Prostate gland (tissue), 2 donors: Measurements from ENCODE around the gene ATP6V1C2. TPM values are rescaled to one million over a fixed set of nuclear protein-coding genes. Genes with fewer than 3 reads are reported as not detected.

Experiments
- DNase-seq: peaks from one replicate; pipeline ENCODE4 v3.0.0-alpha.2; 2019; ENCODE audit warnings: low spot score
- H3K27ac ChIP-seq, 2 donors: fragments of 200-600 bp; sonication (generic); 2 replicates each; pipeline ENCODE4 v1.5.1; 2017 to 2019
- H3K27me3 ChIP-seq: fragments of 200-600 bp; sonication (generic); replicated peaks from 2 replicates; pipeline ENCODE4 v1.5.1; 2019; ENCODE audit not compliant: insufficient read depth
- H3K36me3 ChIP-seq, 2 donors: fragments of 200-600 bp; sonication (generic); 1 replicate in 1 of 2; 2 replicates in 1 of 2; pipeline versions ENCODE4 v1.5.1 to v1.8.1; 2017 to 2019
- H3K4me1 ChIP-seq: fragments of 200-600 bp; sonication (generic); replicated peaks from 2 replicates; pipeline ENCODE4 v1.5.1; 2019
- H3K4me3 ChIP-seq, 2 donors: fragments of 200-600 bp; sonication (generic); 2 replicates each; pipeline ENCODE4 v1.5.1; 2017 to 2019
- H3K9me3 ChIP-seq: fragments of 200-600 bp; sonication (generic); 2 replicates; pipeline ENCODE4 v1.5.1; 2017
- POLR2A ChIP-seq: fragments of 450-650 bp; IDR thresholded peaks from one replicate; pipeline ENCODE4 v1.6.1; 2016; ENCODE audit warnings: antibody characterized with exemption, mild to moderate bottlenecking
- POLR2AphosphoS5 ChIP-seq: sonication (generic); formaldehyde crosslinking; IDR thresholded peaks from one replicate; pipeline ENCODE4 v1.6.1; 2017; ENCODE audit warnings: antibody characterized with exemption
- WGBS: methylation state at CpG from one replicate; pipeline ENCODE4 v1.1.5; 2018; 5-methylcytosine and 5-hydroxymethylcytosine counted together
- intact Hi-C: fragments of 100-400 bp; cut with DNase I; formaldehyde crosslinking; loops from one replicate; pipeline ENCODE4 v1.14.2; 2022
- total RNA-seq, 2 donors: library from RNA; depleted of rRNA; stranded (reverse); fragments of >200 nt; gene quantifications; one replicate each; pipeline ENCODE4 v1.1.0, GENCODE V29; 2016
- TF ChIP-seq, protein P1 (sequence below), 4 experiments: fragments of 200-600 bp in 2 of 4; fragments of 450-650 bp in 2 of 4; sonication (generic) in 2 of 4; IDR thresholded peaks; 1 replicate in 3 of 4; 2 replicates in 1 of 4; pipeline ENCODE4 v1.5.1; 2016 to 2019; ENCODE audit warnings: antibody characterized with exemption in 4 of 4, mild to moderate bottlenecking in 2 of 4, moderate library complexity in 2 of 4

Gene ATP6V1C2
- total RNA-seq, 2 donors from 2014 or later = 0.41 to 4.0 TPM

- no peak overlapping the region for H3K27ac ChIP-seq
- no peak for DNase-seq
- intact Hi-C loops = no loop called here
- 90% methylated on average over 12 of the region's 12 CpGs for WGBS
- H3K27me3 ChIP-seq = peaks cover 3% of the 10 kb centered on the region
- H3K36me3 ChIP-seq = no peaks in the 10 kb centered on the region
- TF ChIP-seq POLR2A = no peak
- TF ChIP-seq POLR2AphosphoS5 = no peak
- TF ChIP-seq, protein P1, sequence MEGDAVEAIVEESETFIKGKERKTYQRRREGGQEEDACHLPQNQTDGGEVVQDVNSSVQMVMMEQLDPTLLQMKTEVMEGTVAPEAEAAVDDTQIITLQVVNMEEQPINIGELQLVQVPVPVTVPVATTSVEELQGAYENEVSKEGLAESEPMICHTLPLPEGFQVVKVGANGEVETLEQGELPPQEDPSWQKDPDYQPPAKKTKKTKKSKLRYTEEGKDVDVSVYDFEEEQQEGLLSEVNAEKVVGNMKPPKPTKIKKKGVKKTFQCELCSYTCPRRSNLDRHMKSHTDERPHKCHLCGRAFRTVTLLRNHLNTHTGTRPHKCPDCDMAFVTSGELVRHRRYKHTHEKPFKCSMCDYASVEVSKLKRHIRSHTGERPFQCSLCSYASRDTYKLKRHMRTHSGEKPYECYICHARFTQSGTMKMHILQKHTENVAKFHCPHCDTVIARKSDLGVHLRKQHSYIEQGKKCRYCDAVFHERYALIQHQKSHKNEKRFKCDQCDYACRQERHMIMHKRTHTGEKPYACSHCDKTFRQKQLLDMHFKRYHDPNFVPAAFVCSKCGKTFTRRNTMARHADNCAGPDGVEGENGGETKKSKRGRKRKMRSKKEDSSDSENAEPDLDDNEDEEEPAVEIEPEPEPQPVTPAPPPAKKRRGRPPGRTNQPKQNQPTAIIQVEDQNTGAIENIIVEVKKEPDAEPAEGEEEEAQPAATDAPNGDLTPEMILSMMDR (IDR thresholded peaks at IDR 0.05) = no peak
- no peaks in the 10 kb centered on the region for H3K9me3 ChIP-seq
- no peak overlapping the region for H3K4me3 ChIP-seq
- H3K4me1 ChIP-seq = no peaks in the 10 kb centered on the region
Measured at GRCh38 chr2:10819714-10820314, 98.4 kb downstream of the ATP6V1C2 start.

DNA sequence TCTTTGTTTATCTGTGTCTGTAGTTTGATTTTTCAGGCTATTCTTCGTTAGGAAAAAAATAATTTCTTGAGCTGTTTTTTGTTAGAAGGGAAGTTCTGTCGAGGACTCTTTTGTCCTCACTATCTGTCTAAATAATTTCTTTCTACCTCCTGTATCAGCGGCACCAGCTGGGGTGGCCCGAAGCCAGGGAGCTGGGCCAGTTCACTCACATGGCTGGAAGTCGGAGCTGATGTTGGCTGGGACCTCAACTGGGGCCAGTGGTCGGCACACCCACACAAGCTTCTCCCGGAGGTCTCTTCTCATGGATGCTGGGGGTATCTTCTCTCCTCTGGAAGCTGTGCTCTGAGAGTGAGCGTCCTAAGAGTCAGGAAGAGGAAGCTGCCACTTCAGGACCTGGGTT lies 99.1 kb downstream of the ATP6V1C2 start:
- DNase-seq = no peak
- WGBS = 43% methylated on average over 8 of the region's 8 CpGs

GRCh38 chr2:10820978-10821695 lies 99.7 kb downstream of the ATP6V1C2 start:
- WGBS = 66% methylated on average over 13 of the region's 13 CpGs
- no peaks in the 10 kb centered on the region for H3K9me3 ChIP-seq
- peaks cover 3% of the 10 kb centered on the region for H3K27me3 ChIP-seq
- intact Hi-C loops = no loop called here
- no peak overlapping the region for H3K27ac ChIP-seq
- no peak for DNase-seq
- no peaks in the 10 kb centered on the region for H3K4me1 ChIP-seq
- TF ChIP-seq POLR2A = no peak
- TF ChIP-seq, protein P1 (IDR thresholded peaks at IDR 0.05) = no peak
- no peak overlapping the region for H3K4me3 ChIP-seq
- H3K36me3 ChIP-seq = no peaks in the 10 kb centered on the region

More for the DNA sequence above, 99.1 kb downstream of the ATP6V1C2 start:
- Histone ChIP-seq H3K36me3 (no peaks in the 10 kb centered on the region), H3K4me1 (no peaks in the 10 kb centered on the region), H3K9me3 (no peaks in the 10 kb centered on the region), H3K27me3 (peaks cover 3% of the 10 kb centered on the region), H3K27ac (no peak overlapping the region), H3K4me3 (no peak overlapping the region)
- intact Hi-C loops = no loop called here
- TF ChIP-seq, protein P1 (IDR thresholded peaks at IDR 0.05) = no peak
- TF ChIP-seq POLR2A = no peak
- no peak for TF ChIP-seq POLR2AphosphoS5

DNA sequence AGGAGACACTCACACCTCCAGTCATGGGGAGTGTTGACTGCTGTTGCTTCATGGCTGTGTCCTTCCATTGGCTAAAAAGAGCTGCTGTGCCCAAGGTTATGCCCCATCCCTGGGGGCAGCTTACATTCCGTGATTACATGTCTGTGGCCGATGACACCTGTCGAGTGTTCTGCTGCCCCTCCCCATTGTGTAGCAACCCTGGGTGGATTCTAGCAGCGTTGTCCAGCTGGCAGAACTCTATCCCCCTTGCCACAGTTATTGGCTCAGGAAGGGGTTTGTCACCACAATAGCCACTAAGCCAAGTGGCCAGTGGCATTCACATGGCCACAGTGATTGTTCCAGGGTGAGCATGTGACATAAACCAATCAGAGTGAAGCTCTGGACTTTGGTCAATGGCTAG lies 102.8 kb downstream of the ATP6V1C2 start:
- Histone ChIP-seq H3K4me3 (no peak overlapping the region), H3K36me3 (no peaks in the 10 kb centered on the region), H3K9me3 (no peaks in the 10 kb centered on the region), H3K27ac (no peak overlapping the region), H3K27me3 (peaks cover 3% of the 10 kb centered on the region), H3K4me1 (no peaks in the 10 kb centered on the region)
- intact Hi-C loops = no loop called here
- WGBS = 95% methylated on average over 3 of the region's 4 CpGs
- TF ChIP-seq, protein P1 (IDR thresholded peaks at IDR 0.05) = no peak
- TF ChIP-seq POLR2A (no peak), POLR2AphosphoS5 (no peak)
- DNase-seq = no peak

DNA sequence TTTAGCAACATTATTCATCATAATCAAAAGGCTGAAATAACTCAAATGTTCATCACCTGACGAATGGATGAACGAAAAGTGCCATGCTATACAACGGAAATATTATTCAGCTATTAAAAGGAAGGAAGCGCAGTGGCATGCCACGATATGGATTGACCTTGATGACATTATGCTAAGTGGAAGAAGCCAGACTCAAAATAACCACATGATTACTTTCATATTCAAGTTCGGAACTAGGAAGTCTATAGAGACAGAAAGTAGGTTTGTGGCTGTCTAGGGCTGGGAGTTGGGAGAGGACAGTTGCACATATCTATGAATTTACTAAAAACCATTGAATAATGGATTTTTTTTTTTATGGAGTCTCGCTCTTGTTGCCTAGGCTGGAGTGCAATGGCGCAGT lies 104.6 kb downstream of the ATP6V1C2 start:
- 83% methylated on average over 8 of the region's 8 CpGs for WGBS
- DNase-seq = no peak
- intact Hi-C loops = no loop called here

More for the DNA sequence above, 104.6 kb downstream of the ATP6V1C2 start:
- H3K27ac ChIP-seq = no peak overlapping the region
- peaks cover 5% of the 10 kb centered on the region for H3K27me3 ChIP-seq
- no peak overlapping the region for H3K4me3 ChIP-seq
- TF ChIP-seq, protein P1 (IDR thresholded peaks at IDR 0.05) = no peak
- TF ChIP-seq POLR2A (no peak), POLR2AphosphoS5 (no peak)
- H3K4me1 ChIP-seq = no peaks in the 10 kb centered on the region
- no peaks in the 10 kb centered on the region for H3K36me3 ChIP-seq
- no peaks in the 10 kb centered on the region for H3K9me3 ChIP-seq
